RCC 7860 (cell line): ENCODE data around the gene C5AR1.
"Not testable (repeated sequence)": the region's sequence is repeated elsewhere in the genome, so short reads cannot be mapped to it uniquely, and the experiment has no call there.

Source experiments
- DNase-seq: peaks from one replicate; pipeline ENCODE4 v3.0.0-alpha.2; 2015; ENCODE audit warnings: low spot score
- FAIRE-seq: peaks from 2 replicates; lab custom pipeline; 2012; peaks lifted over from hg19 to GRCh38; lab: Jason Lieb, UNC

The C5AR1 gene

GRCh38 chr19:47309608-47310007 lies at the start of gene C5AR1:
TSS of gene C5AR1 (plus strand) at chr19:47309861. CDS start at chr19:47309896, 35 bp downstream.
- FAIRE-seq (no peak), DNase-seq (no peak)

GRCh38 chr19:47260476-47260875 lies 49.2 kb upstream of the C5AR1 start:
- FAIRE-seq (no peak), DNase-seq (no peak)

- FAIRE-seq, DNase-seq: not testable (repeated sequence)
Observed at GRCh38 chr19:47261946-47262793, 47.5 kb upstream of the C5AR1 start.

GRCh38 chr19:47264629-47265028 lies 45.0 kb upstream of the C5AR1 start:
- DNase-seq (no peak), FAIRE-seq (no peak)

- FAIRE-seq (no peak), DNase-seq (no peak)
Observed at GRCh38 chr19:47266401-47266941, 43.2 kb upstream of the C5AR1 start.

GRCh38 chr19:47267350-47267759 lies 42.3 kb upstream of the C5AR1 start:
- FAIRE-seq, result no peak
- no peak for DNase-seq

- DNase-seq (no peak), FAIRE-seq (no peak)
Observed at GRCh38 chr19:47268028-47268427, 41.6 kb upstream of the C5AR1 start.

GRCh38 chr19:47269596-47269995 lies 40.1 kb upstream of the C5AR1 start:
- DNase-seq (no peak), FAIRE-seq (no peak)

GRCh38 chr19:47270408-47270807 lies 39.3 kb upstream of the C5AR1 start:
- DNase-seq, result no peak

GRCh38 chr19:47271949-47272348 lies 37.7 kb upstream of the C5AR1 start:
- no peak for DNase-seq
- FAIRE-seq, result no peak

More at GRCh38 chr19:47270408-47270807, 39.3 kb upstream of the C5AR1 start:
- FAIRE-seq, result no peak

- FAIRE-seq, result no peak
- no peak for DNase-seq
Observed at GRCh38 chr19:47272448-47273312, 37.0 kb upstream of the C5AR1 start.

GRCh38 chr19:47273313-47274070 lies 36.2 kb upstream of the C5AR1 start:
- FAIRE-seq (no peak), DNase-seq (peak; percentile 78)

GRCh38 chr19:47274071-47274890 lies 35.4 kb upstream of the C5AR1 start, which contains the start of gene INAFM1:
TSS of gene INAFM1 (plus strand) at chr19:47274885. CDS start at chr19:47274920, 35 bp downstream.
- peak; percentile 84 for DNase-seq
- FAIRE-seq, result peak; percentile 4

GRCh38 chr19:47274891-47275761 lies 34.5 kb upstream of the C5AR1 start:
- FAIRE-seq (no peak), DNase-seq (no peak)

- FAIRE-seq, result no peak
Observed at GRCh38 chr19:47275791-47276461, 33.7 kb upstream of the C5AR1 start.

GRCh38 chr19:47276513-47276912 lies 33.1 kb upstream of the C5AR1 start:
- FAIRE-seq, result not testable (repeated sequence)

More at GRCh38 chr19:47275791-47276461, 33.7 kb upstream of the C5AR1 start:
- no peak for DNase-seq

GRCh38 chr19:47280183-47280797 lies 29.4 kb upstream of the C5AR1 start:
- FAIRE-seq (no peak), DNase-seq (no peak)

More at GRCh38 chr19:47276513-47276912, 33.1 kb upstream of the C5AR1 start:
- DNase-seq, result not testable (repeated sequence)
